HEK293 (cell line): Measurements from ENCODE around the gene MRPL30.

Experiments
- CTCF ChIA-PET: fragments of 350-600 bp; formaldehyde crosslinking; extraction: SDS; loops from one replicate; lab custom pipeline; 2021; ENCODE audit warnings: antibody characterized with exemption; lab: Yijun Ruan, JAX
- POLR2A ChIA-PET: fragments of 300-600 bp; formaldehyde crosslinking; extraction: SDS; loops from one replicate; lab custom pipeline; 2020; ENCODE audit warnings: antibody characterized with exemption, inconsistent platforms; lab: Yijun Ruan, JAX
- H3K27ac ChIP-seq: fragments of 200-500 bp; sonication (Bioruptor generic); 2 replicates; pipeline ENCODE4 v1.5.1; 2014; ENCODE audit warnings: low read depth, low read length, control low read depth, inconsistent platforms; ENCODE audit errors: extremely low read depth
- H3K36me3 ChIP-seq, 2 experiments: fragments of 200-500 bp in 1 of 2; sonication (Bioruptor generic) in 1 of 2; 1 replicate in 1 of 2; 2 replicates in 1 of 2; pipeline ENCODE4 v1.5.1; 2014 to 2017; ENCODE audit warnings: inconsistent platforms in 2 of 2, low read length in 2 of 2; ENCODE audit not compliant: control insufficient read depth in 2 of 2, insufficient read depth in 1 of 2
- H3K4me1 ChIP-seq: fragments of 200-500 bp; sonication (Bioruptor generic); 2 replicates; pipeline ENCODE4 v1.5.1; 2014; ENCODE audit warnings: mild to moderate bottlenecking, low read length, inconsistent platforms; ENCODE audit not compliant: control insufficient read depth, insufficient read depth
- H3K4me3 ChIP-seq: 2 replicates; pipeline ENCODE4 v1.5.1; 2011; ENCODE audit warnings: low read depth, mild to moderate bottlenecking, control low read depth, low read length, moderate library complexity
- H3K9me3 ChIP-seq: fragments of 200-500 bp; sonication (Bioruptor generic); 2 replicates; pipeline ENCODE4 v1.5.1; 2014; ENCODE audit warnings: low read depth, low read length, inconsistent platforms; ENCODE audit not compliant: control insufficient read depth, insufficient read depth
- IKZF3 ChIP-seq: fragments of 450-650 bp; IDR thresholded peaks from 2 replicates; pipeline ENCODE4 v1.5.0; 2018; ENCODE audit warnings: missing biosample characterization, mild to moderate bottlenecking, missing genetic modification characterization, moderate library complexity
- SETDB1 ChIP-seq: IDR thresholded peaks from one replicate; pipeline ENCODE4 v1.6.1; 2017; ENCODE audit warnings: mild to moderate bottlenecking, low read length, moderate library complexity, mixed read lengths; ENCODE audit not compliant: insufficient read length
- SP7 ChIP-seq: fragments of 450-650 bp; formaldehyde crosslinking; IDR thresholded peaks from 2 replicates; pipeline ENCODE4 v1.5.1; 2016; ENCODE audit warnings: missing biosample characterization, missing genetic modification characterization
- ZBTB21 ChIP-seq: fragments of 450-650 bp; formaldehyde crosslinking; IDR thresholded peaks from 2 replicates; pipeline ENCODE4 v1.5.1; 2017; ENCODE audit warnings: missing biosample characterization, missing genetic modification characterization
- ZBTB48 ChIP-seq: fragments of 450-650 bp; formaldehyde crosslinking; IDR thresholded peaks from 2 replicates; pipeline ENCODE4 v1.5.1; 2016; ENCODE audit warnings: missing biosample characterization, missing genetic modification characterization
- ZNF10 ChIP-seq: fragments of 450-650 bp; formaldehyde crosslinking; IDR thresholded peaks from 2 replicates; pipeline ENCODE4 v1.5.1; 2017; ENCODE audit warnings: missing biosample characterization, missing genetic modification characterization
- ZNF157 ChIP-seq: fragments of 450-650 bp; formaldehyde crosslinking; IDR thresholded peaks from 2 replicates; pipeline ENCODE4 v1.5.1; 2016; ENCODE audit warnings: missing biosample characterization, missing genetic modification characterization
- ZNF19 ChIP-seq: fragments of 450-650 bp; formaldehyde crosslinking; IDR thresholded peaks from 2 replicates; pipeline ENCODE4; 2016; ENCODE audit warnings: missing biosample characterization, missing genetic modification characterization, low read depth
- ZNF248 ChIP-seq: fragments of 450-650 bp; formaldehyde crosslinking; IDR thresholded peaks from 2 replicates; pipeline ENCODE4 v1.5.1; 2017; ENCODE audit warnings: missing biosample characterization, missing genetic modification characterization
- ZNF302 ChIP-seq: fragments of 450-650 bp; formaldehyde crosslinking; IDR thresholded peaks from 2 replicates; pipeline ENCODE4 v1.5.1; 2016; ENCODE audit warnings: missing biosample characterization, missing genetic modification characterization, low read depth
- ZNF324 ChIP-seq: fragments of 450-650 bp; formaldehyde crosslinking; IDR thresholded peaks from 2 replicates; pipeline ENCODE4 v1.5.1; 2016; ENCODE audit warnings: missing biosample characterization, missing genetic modification characterization
- ZNF548 ChIP-seq: fragments of 450-650 bp; formaldehyde crosslinking; IDR thresholded peaks from 2 replicates; pipeline ENCODE4 v1.5.1; 2016; ENCODE audit warnings: missing biosample characterization, missing genetic modification characterization
- ZNF560 ChIP-seq: fragments of 450-650 bp; formaldehyde crosslinking; IDR thresholded peaks from 2 replicates; pipeline ENCODE4 v1.5.1; 2017; ENCODE audit warnings: missing biosample characterization, missing genetic modification characterization, borderline replicate concordance
- ZNF600 ChIP-seq: fragments of 450-650 bp; formaldehyde crosslinking; IDR thresholded peaks from 2 replicates; pipeline ENCODE4 v1.5.1; 2016; ENCODE audit warnings: missing biosample characterization, missing genetic modification characterization
- ZNF660 ChIP-seq: fragments of 450-650 bp; IDR thresholded peaks from 2 replicates; pipeline ENCODE4 v1.5.1; 2018; ENCODE audit warnings: missing biosample characterization, mild to moderate bottlenecking, missing genetic modification characterization
- ZNF677 ChIP-seq: fragments of 450-650 bp; IDR thresholded peaks from 2 replicates; pipeline ENCODE4 v1.5.0; 2018; ENCODE audit warnings: missing biosample characterization, mild to moderate bottlenecking, missing genetic modification characterization, moderate library complexity
- ZNF707 ChIP-seq: fragments of 450-650 bp; formaldehyde crosslinking; IDR thresholded peaks from 2 replicates; pipeline ENCODE4 v1.5.1; 2016; ENCODE audit warnings: missing biosample characterization, missing genetic modification characterization
- ZNF76 ChIP-seq: fragments of 450-650 bp; formaldehyde crosslinking; IDR thresholded peaks from 2 replicates; pipeline ENCODE4; 2016; ENCODE audit warnings: low read depth, missing biosample characterization, missing genetic modification characterization, borderline replicate concordance
- ZNF791 ChIP-seq: fragments of 450-650 bp; formaldehyde crosslinking; IDR thresholded peaks from 2 replicates; pipeline ENCODE4 v1.5.1; 2016; ENCODE audit warnings: missing biosample characterization, missing genetic modification characterization
- TF ChIP-seq, protein P1 (sequence below): fragments of 450-650 bp; formaldehyde crosslinking; IDR thresholded peaks from 2 replicates; pipeline ENCODE4 v1.5.1; 2016; ENCODE audit warnings: missing biosample characterization, missing genetic modification characterization
- TF ChIP-seq, protein P2 (sequence below): fragments of 450-650 bp; formaldehyde crosslinking; IDR thresholded peaks from 2 replicates; pipeline ENCODE4 v1.5.1; 2016; ENCODE audit warnings: missing biosample characterization, missing genetic modification characterization
- TF ChIP-seq, protein P3 (sequence below): fragments of 450-650 bp; formaldehyde crosslinking; IDR thresholded peaks from 2 replicates; pipeline ENCODE4 v1.5.1; 2016; ENCODE audit warnings: missing biosample characterization, missing genetic modification characterization
- TF ChIP-seq, protein P4 (sequence below): fragments of 450-650 bp; formaldehyde crosslinking; IDR thresholded peaks from 2 replicates; pipeline ENCODE4 v1.5.1; 2016; ENCODE audit warnings: missing biosample characterization, missing genetic modification characterization
- TF ChIP-seq, protein P5 (sequence below): fragments of 450-650 bp; formaldehyde crosslinking; IDR thresholded peaks from 2 replicates; pipeline ENCODE4 v1.5.1; 2016; ENCODE audit warnings: missing biosample characterization, missing genetic modification characterization
- TF ChIP-seq, protein P6 (sequence below): fragments of 450-650 bp; formaldehyde crosslinking; IDR thresholded peaks from 2 replicates; pipeline ENCODE4 v1.5.1; 2016; ENCODE audit warnings: missing biosample characterization, missing genetic modification characterization
- TF ChIP-seq, protein P7 (sequence below): IDR thresholded peaks from 2 replicates; pipeline ENCODE4 v1.6.1; 2011; ENCODE audit warnings: mild to moderate bottlenecking, low read depth, low read length, borderline replicate concordance

The MRPL30 gene

DNA sequence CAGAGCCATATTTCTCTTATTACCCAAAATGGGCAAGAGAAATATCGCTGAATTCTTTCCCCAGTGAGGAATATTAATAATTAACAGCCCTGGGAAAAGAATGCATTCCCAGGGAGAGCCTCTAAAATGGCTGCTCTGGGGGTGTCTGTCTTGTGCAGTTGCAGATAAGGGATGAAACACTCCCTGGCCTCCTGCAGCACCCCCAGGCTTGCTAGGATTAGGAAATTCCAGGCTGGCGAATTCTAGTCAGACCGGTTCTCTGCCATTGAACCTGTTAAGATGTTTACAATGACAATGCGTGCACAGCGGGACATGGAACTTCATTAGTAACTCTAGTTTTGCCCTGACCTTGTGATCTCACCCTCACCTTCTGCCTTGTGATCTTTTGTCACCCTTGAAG is 24.5 kb downstream of the MRPL30 start (continued):
- TF ChIP-seq, protein P1, sequence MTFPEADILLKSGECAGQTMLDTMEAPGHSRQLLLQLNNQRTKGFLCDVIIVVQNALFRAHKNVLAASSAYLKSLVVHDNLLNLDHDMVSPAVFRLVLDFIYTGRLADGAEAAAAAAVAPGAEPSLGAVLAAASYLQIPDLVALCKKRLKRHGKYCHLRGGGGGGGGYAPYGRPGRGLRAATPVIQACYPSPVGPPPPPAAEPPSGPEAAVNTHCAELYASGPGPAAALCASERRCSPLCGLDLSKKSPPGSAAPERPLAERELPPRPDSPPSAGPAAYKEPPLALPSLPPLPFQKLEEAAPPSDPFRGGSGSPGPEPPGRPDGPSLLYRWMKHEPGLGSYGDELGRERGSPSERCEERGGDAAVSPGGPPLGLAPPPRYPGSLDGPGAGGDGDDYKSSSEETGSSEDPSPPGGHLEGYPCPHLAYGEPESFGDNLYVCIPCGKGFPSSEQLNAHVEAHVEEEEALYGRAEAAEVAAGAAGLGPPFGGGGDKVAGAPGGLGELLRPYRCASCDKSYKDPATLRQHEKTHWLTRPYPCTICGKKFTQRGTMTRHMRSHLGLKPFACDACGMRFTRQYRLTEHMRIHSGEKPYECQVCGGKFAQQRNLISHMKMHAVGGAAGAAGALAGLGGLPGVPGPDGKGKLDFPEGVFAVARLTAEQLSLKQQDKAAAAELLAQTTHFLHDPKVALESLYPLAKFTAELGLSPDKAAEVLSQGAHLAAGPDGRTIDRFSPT (tag by site-specific recombination), result no peak
- no peak for TF ChIP-seq ZNF560 (tag by site-specific recombination)
- TF ChIP-seq, all 188 proteins: peak for 0

DNA sequence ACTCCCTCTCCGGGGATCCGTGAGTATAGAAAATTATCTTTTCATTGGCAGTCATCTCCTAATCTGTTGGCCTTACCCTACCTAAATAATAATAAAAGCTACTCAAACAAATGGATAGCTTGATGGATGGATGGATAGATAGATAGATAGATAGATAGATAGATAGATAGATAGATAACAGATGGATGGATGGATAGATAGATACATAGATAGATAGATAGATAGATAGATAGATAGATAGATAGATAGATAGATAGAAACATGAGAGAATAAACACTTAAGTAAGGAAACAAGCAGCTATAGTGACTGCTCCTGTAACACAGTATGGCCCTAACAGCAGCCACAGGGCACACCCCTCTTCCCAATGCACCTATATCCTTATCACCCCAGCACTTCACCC is 35.1 kb downstream of the MRPL30 start:
- H3K36me3 ChIP-seq, result no peaks in the 10 kb centered on the region
- ChIA-PET CTCF (interaction anchor here (0.6 kb wide), 1 partner anchor 76 kb away, joined by 4 read pairs; no protein-coding TSS in a partner anchor), POLR2A (no interaction called here)
- H3K27ac ChIP-seq, result no peak overlapping the region
- H3K4me1 ChIP-seq, result no peaks in the 10 kb centered on the region
- no peak for TF ChIP-seq ZNF248 (tag by site-specific recombination)
- TF ChIP-seq ZNF10 (tag by site-specific recombination), result no peak
- no peak for TF ChIP-seq SETDB1
- TF ChIP-seq, protein P2, sequence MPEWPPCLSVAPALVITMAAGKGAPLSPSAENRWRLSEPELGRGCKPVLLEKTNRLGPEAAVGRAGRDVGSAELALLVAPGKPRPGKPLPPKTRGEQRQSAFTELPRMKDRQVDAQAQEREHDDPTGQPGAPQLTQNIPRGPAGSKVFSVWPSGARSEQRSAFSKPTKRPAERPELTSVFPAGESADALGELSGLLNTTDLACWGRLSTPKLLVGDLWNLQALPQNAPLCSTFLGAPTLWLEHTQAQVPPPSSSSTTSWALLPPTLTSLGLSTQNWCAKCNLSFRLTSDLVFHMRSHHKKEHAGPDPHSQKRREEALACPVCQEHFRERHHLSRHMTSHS (tag by site-specific recombination), result no peak
- TF ChIP-seq, protein P3, sequence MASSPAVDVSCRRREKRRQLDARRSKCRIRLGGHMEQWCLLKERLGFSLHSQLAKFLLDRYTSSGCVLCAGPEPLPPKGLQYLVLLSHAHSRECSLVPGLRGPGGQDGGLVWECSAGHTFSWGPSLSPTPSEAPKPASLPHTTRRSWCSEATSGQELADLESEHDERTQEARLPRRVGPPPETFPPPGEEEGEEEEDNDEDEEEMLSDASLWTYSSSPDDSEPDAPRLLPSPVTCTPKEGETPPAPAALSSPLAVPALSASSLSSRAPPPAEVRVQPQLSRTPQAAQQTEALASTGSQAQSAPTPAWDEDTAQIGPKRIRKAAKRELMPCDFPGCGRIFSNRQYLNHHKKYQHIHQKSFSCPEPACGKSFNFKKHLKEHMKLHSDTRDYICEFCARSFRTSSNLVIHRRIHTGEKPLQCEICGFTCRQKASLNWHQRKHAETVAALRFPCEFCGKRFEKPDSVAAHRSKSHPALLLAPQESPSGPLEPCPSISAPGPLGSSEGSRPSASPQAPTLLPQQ (tag by site-specific recombination), result no peak
- TF ChIP-seq ZNF302 (tag by site-specific recombination), result no peak
- TF ChIP-seq ZNF76 (tag by site-specific recombination), result no peak
- TF ChIP-seq ZNF660, result no peak
- no peak for TF ChIP-seq ZNF548 (tag by site-specific recombination)
- no peak for TF ChIP-seq ZBTB48 (tag by site-specific recombination)
- no peak for TF ChIP-seq ZNF157 (tag by site-specific recombination)
- TF ChIP-seq, protein P4, sequence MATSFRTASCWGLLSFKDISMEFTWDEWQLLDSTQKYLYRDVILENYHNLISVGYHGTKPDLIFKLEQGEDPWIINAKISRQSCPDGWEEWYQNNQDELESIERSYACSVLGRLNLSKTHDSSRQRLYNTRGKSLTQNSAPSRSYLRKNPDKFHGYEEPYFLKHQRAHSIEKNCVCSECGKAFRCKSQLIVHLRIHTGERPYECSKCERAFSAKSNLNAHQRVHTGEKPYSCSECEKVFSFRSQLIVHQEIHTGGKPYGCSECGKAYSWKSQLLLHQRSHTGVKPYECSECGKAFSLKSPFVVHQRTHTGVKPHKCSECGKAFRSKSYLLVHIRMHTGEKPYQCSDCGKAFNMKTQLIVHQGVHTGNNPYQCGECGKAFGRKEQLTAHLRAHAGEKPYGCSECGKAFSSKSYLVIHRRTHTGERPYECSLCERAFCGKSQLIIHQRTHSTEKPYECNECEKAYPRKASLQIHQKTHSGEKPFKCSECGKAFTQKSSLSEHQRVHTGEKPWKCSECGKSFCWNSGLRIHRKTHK (tag by site-specific recombination), result no peak
- TF ChIP-seq IKZF3 (tag by site-specific recombination), result no peak
- TF ChIP-seq ZNF791, result no peak
- TF ChIP-seq SP7, result no peak
- H3K9me3 ChIP-seq, result no peaks in the 10 kb centered on the region
- no peak overlapping the region for H3K4me3 ChIP-seq

DNA sequence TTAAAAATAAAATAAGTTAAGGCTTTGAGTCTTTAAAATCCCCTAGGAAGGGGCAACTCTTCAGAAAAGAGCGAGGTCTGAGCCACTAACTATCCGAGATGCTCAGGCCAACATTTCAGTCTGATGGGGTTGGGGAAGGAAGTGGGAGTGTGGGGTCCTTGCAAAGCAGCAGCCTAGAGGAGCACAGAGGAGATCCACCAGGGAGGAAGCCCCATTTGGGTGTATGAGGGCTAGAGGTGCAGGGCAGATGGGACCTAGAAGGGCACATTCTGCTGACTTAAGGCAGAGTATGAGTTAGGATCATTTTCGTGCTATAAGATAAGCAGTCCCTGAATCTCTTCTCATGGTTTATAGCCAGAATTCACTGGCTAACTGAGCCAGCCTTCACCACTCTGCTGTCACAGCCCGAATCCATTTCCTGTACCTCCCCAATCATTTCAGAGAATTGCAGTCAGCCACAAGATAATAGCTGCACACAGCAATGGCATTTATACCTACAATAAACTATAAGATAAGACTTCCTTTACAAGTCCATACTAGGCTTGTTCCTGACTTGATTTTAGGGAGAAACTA is 37.0 kb downstream of the MRPL30 start:
- no peaks in the 10 kb centered on the region for H3K9me3 ChIP-seq
- H3K4me1 ChIP-seq, result no peaks in the 10 kb centered on the region
- H3K4me3 ChIP-seq, result no peak overlapping the region
- no peak overlapping the region for H3K27ac ChIP-seq
- no peaks in the 10 kb centered on the region for H3K36me3 ChIP-seq
- CTCF ChIA-PET, result no interaction called here
- POLR2A ChIA-PET, result interaction anchor here (0.6 kb wide), 1 partner anchor 1512 kb away, joined by 3 read pairs; no protein-coding TSS in a partner anchor
- TF ChIP-seq ZNF600 (tag by site-specific recombination) (no peak), ZNF677 (tag by site-specific recombination) (no peak), ZNF707 (tag by site-specific recombination) (no peak), ZBTB21 (no peak), ZNF19 (tag by site-specific recombination) (no peak), ZNF560 (tag by site-specific recombination) (no peak), ZNF324 (no peak)
- TF ChIP-seq, protein P5, sequence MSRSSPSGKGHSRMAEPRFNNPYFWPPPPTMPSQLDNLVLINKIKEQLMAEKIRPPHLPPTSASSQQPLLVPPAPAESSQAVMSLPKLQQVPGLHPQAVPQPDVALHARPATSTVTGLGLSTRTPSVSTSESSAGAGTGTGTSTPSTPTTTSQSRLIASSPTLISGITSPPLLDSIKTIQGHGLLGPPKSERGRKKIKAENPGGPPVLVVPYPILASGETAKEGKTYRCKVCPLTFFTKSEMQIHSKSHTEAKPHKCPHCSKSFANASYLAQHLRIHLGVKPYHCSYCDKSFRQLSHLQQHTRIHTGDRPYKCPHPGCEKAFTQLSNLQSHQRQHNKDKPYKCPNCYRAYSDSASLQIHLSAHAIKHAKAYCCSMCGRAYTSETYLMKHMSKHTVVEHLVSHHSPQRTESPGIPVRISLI (tag by site-specific recombination), result no peak
- TF ChIP-seq, protein P6, sequence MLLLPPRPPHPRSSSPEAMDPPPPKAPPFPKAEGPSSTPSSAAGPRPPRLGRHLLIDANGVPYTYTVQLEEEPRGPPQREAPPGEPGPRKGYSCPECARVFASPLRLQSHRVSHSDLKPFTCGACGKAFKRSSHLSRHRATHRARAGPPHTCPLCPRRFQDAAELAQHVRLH (tag by site-specific recombination), result no peak
- TF ChIP-seq, protein P7, sequence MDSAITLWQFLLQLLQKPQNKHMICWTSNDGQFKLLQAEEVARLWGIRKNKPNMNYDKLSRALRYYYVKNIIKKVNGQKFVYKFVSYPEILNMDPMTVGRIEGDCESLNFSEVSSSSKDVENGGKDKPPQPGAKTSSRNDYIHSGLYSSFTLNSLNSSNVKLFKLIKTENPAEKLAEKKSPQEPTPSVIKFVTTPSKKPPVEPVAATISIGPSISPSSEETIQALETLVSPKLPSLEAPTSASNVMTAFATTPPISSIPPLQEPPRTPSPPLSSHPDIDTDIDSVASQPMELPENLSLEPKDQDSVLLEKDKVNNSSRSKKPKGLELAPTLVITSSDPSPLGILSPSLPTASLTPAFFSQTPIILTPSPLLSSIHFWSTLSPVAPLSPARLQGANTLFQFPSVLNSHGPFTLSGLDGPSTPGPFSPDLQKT, result no peak
